Gastroesophageal sphincter (tissue), 4 donors: ENCODE data around the gene HM13. TPM values are rescaled to one million over a fixed set of nuclear protein-coding genes. Genes with fewer than 3 reads are reported as not detected.

Experiments used
- ATAC-seq: fragments of 150-250 bp; one replicate; pipeline ENCODE4 v1.9.1; 2016; ENCODE audit warnings: mild to moderate bottlenecking, moderate library complexity
- H3K27ac ChIP-seq, 4 donors: fragments of 200-600 bp; sonication (generic) in 3 of 4; 1 replicate in 3 of 4; 2 replicates in 1 of 4; pipeline ENCODE4 v1.5.1; 2016 to 2019
- H3K27me3 ChIP-seq: fragments of 200-600 bp; sonication (generic); one replicate; pipeline ENCODE4 v1.5.1; 2019
- H3K36me3 ChIP-seq, 2 donors: fragments of 200-600 bp; sonication (generic); one replicate each; pipeline ENCODE4 v1.5.1; 2019; ENCODE audit warnings: control low read depth in 1 of 2
- H3K4me1 ChIP-seq, 3 donors: fragments of 200-600 bp; sonication (generic); 1 replicate in 2 of 3; 2 replicates in 1 of 3; pipeline ENCODE4 v1.5.1; 2016 to 2019; ENCODE audit warnings: control low read depth in 2 of 3
- H3K4me3 ChIP-seq, 2 donors: fragments of 200-600 bp; sonication (generic); one replicate each; pipeline ENCODE4 v1.5.1; 2019; ENCODE audit warnings: mild to moderate bottlenecking in 1 of 2, moderate library complexity in 1 of 2
- H3K9me3 ChIP-seq, 3 donors: fragments of 200-600 bp; sonication (generic); one replicate each; pipeline ENCODE4 v1.5.1; 2017 to 2019; ENCODE audit warnings: control low read depth in 2 of 3
- EP300 ChIP-seq: sonication (generic); formaldehyde crosslinking; IDR thresholded peaks from one replicate; pipeline ENCODE4 v1.6.1; 2017; ENCODE audit warnings: antibody characterized with exemption, mild to moderate bottlenecking
- POLR2A ChIP-seq, 2 donors: fragments of 450-650 bp; IDR thresholded peaks; one replicate each; pipeline ENCODE4 v1.6.1; 2017; ENCODE audit warnings: antibody characterized with exemption in 2 of 2, mild to moderate bottlenecking in 2 of 2, moderate library complexity in 1 of 2
- POLR2AphosphoS5 ChIP-seq: sonication (generic); formaldehyde crosslinking; IDR thresholded peaks from one replicate; pipeline ENCODE4 v1.6.1; 2017; ENCODE audit warnings: antibody characterized with exemption
- WGBS, 2 donors: methylation state at CpG; one replicate each; pipeline ENCODE4 v1.1.5; 2018; ENCODE audit warnings: low coverage in 1 of 2; 5-methylcytosine and 5-hydroxymethylcytosine counted together
- total RNA-seq, 4 donors: library from RNA; depleted of rRNA; stranded (reverse); fragments of >200 nt; gene quantifications; one replicate each; pipeline ENCODE4 v1.1.0, GENCODE V29; 2016
- TF ChIP-seq, protein P1 (sequence below), 4 experiments: fragments of 200-600 bp in 2 of 4; fragments of 450-650 bp in 2 of 4; sonication (generic) in 1 of 4; IDR thresholded peaks; one replicate each; pipeline ENCODE4 v1.5.1; 2017 to 2019; ENCODE audit warnings: antibody characterized with exemption in 4 of 4, mild to moderate bottlenecking in 2 of 4, moderate library complexity in 2 of 4

Gene HM13
- total RNA-seq, 4 donors from 2014 or later, result 39.1 to 55.9 (median 44.8) TPM

GRCh38 chr20:31559704-31560093 lies 45.5 kb downstream of the HM13 start:
- peak overlapping the region in 2 of 4 donors; percentile 72 to 75 for H3K27ac ChIP-seq
- H3K36me3 ChIP-seq, result peaks cover 0 to 80% of the 10 kb centered on the region in 2 donors
- TF ChIP-seq POLR2A (IDR thresholded peaks at IDR 0.05) (no peak), POLR2AphosphoS5 (no peak), EP300 (no peak)
- TF ChIP-seq, protein P1, sequence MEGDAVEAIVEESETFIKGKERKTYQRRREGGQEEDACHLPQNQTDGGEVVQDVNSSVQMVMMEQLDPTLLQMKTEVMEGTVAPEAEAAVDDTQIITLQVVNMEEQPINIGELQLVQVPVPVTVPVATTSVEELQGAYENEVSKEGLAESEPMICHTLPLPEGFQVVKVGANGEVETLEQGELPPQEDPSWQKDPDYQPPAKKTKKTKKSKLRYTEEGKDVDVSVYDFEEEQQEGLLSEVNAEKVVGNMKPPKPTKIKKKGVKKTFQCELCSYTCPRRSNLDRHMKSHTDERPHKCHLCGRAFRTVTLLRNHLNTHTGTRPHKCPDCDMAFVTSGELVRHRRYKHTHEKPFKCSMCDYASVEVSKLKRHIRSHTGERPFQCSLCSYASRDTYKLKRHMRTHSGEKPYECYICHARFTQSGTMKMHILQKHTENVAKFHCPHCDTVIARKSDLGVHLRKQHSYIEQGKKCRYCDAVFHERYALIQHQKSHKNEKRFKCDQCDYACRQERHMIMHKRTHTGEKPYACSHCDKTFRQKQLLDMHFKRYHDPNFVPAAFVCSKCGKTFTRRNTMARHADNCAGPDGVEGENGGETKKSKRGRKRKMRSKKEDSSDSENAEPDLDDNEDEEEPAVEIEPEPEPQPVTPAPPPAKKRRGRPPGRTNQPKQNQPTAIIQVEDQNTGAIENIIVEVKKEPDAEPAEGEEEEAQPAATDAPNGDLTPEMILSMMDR (IDR thresholded peaks at IDR 0.05), result no peak
- H3K4me1 ChIP-seq, result peaks cover 0 to 28% (median 11%) of the 10 kb centered on the region in 3 donors
- no peaks in the 10 kb centered on the region for H3K9me3 ChIP-seq
- no peak for ATAC-seq
- no peaks in the 10 kb centered on the region for H3K27me3 ChIP-seq
- WGBS, 2 donors, result 88 to 93% methylated on average over 1 to 2 of the region's 2 CpGs
- H3K4me3 ChIP-seq, result no peak overlapping the region

DNA sequence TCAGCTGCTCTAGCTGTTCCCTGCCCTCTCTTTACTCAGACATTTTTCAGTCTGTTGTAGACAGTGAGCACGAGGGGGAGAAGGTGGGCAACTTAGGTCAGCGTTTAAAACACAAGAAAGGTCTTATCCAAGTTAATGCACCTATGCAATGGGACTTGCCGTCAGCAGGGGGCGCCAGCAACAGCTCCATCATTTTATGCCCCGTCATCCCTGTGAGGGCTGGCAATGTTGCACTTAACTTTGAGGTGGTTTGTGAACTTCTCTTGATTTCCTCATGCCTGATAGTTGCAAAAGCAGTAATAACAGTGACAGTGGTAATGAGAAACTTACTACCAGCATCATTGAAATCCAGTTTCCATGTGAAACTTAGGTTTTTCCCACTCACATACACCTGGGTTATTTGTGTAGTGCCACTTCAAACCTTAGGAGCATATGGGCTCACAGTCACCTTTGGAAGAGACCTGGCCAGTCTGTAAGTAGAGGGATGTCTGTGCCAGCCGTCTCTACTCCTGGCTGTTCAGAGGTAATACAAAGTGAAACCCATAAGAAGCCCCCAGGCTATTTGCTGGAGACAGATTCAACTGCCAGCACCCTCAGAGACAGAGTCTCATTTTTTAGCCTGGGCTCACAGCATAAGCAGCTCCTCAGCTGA lies 46.0 kb downstream of the HM13 start:
- H3K9me3 ChIP-seq, result no peaks in the 10 kb centered on the region
- ATAC-seq, result peak; percentile 55
- H3K27me3 ChIP-seq, result no peaks in the 10 kb centered on the region
- peaks cover 0 to 80% of the 10 kb centered on the region in 2 donors for H3K36me3 ChIP-seq
- TF ChIP-seq POLR2AphosphoS5 (peak; percentile 39), POLR2A (IDR thresholded peaks at IDR 0.05) (no peak), EP300 (no peak)
- TF ChIP-seq, protein P1 (IDR thresholded peaks at IDR 0.05), result peak; percentile 79 to 89 (median 81)
- 16 to 50% methylated on average over 1 to 6 of the region's 6 CpGs for WGBS, 2 donors
- H3K27ac ChIP-seq, result peak overlapping the region; percentile 19 to 75 (median 63)
- H3K4me1 ChIP-seq, result peaks cover 0 to 28% (median 11%) of the 10 kb centered on the region in 3 donors
- H3K4me3 ChIP-seq, result no peak overlapping the region

DNA sequence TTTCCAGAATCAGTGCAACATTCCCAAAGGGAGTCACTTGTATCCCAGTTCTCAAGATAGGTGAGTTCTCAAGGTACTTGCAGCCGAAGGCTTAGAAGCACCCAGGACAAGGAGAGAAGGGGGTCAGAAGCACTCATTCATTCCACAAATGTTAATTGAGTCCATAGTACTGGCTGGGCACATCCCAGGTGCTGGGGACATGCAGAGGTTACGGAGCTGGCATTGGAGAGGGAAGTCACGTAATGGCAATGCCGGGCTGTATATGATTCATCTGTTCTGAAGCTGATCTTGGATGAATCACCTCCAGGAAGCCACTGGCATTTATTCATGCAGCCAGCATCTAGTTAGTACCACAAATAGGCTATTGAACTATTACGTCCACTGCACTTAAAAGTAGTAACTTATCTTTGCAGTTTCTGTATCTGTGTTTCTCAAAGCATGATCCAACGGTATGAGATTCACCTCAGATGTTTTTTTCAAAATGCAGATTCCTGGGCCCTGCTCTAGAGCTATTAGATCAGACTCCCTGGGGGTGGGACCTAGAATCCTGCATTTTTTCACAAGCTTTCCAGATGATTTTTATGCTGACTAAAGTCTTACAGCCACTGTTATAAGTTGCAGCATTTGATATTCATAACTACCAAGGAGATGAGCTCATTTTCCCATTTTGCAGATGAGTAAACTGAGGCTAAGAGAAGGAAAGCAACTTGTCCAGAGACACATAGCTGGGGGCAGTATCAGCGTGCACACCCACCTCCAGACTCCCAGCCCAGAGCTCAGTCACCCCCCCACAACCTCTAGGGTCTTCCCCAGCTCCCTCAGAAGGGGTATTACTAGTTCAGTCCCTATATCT lies 46.7 kb downstream of the HM13 start:
- H3K27me3 ChIP-seq, result no peaks in the 10 kb centered on the region
- H3K4me1 ChIP-seq, result peaks cover 0 to 28% (median 11%) of the 10 kb centered on the region in 3 donors
- H3K4me3 ChIP-seq, result no peak overlapping the region
- peak overlapping the region; percentile 19 to 75 (median 63) for H3K27ac ChIP-seq
- H3K36me3 ChIP-seq, result peaks cover 0 to 80% of the 10 kb centered on the region in 2 donors
- H3K9me3 ChIP-seq, result no peaks in the 10 kb centered on the region
- ATAC-seq, result peak; percentile 53
- WGBS, 2 donors, result 45 to 72% methylated on average over 3 to 7 of the region's 7 CpGs
- TF ChIP-seq, protein P1 (IDR thresholded peaks at IDR 0.05), result no peak
- peak; percentile 49 for TF ChIP-seq POLR2AphosphoS5
- no peak for TF ChIP-seq EP300

DNA sequence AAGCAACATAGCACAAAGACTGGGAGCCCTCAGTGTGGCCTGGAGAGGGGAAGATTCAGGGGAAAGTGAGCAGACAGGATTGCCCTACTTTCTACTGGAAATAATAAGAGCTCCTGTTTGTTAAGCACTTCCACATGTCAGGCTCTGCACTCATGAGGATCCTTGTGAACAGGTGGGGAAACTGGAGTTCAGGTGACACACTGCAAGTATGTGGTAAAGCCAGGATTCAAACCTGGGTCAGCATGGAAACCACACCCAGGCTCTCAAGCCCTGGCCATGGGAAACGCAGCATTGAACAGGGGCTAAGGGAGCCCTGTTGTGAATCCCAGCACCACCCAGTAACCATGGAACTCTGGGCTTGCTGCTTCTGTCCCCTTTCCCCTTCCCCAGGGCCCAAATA lies 48.0 kb downstream of the HM13 start:
- WGBS, 2 donors, result no CpG with 5 or more reads among the region's 1 CpG
- Histone ChIP-seq H3K9me3 (no peaks in the 10 kb centered on the region), H3K36me3 (peaks cover 0 to 86% of the 10 kb centered on the region in 2 donors), H3K4me1 (peaks cover 0 to 28% (median 11%) of the 10 kb centered on the region in 3 donors), H3K27ac (peak overlapping the region in 2 of 4 donors; percentile 43 to 75), H3K27me3 (no peaks in the 10 kb centered on the region), H3K4me3 (no peak overlapping the region)
- no peak for ATAC-seq
- TF ChIP-seq POLR2A (IDR thresholded peaks at IDR 0.05) (no peak), POLR2AphosphoS5 (no peak), EP300 (no peak)
- TF ChIP-seq, protein P1 (IDR thresholded peaks at IDR 0.05), result no peak
